Activated CD4-positive, alpha-beta T cell treated with anti-CD3 and anti-CD28 coated beads, Interleukin-2, amount 10 ng/mL, durations not matched to agents 24 days and 14 days (primary cell): ENCODE measurements around the gene TRIM26. TPM values are rescaled to one million over a fixed set of nuclear protein-coding genes. Genes with fewer than 3 reads are reported as not detected.

Experiments
- DNase-seq: peaks from one replicate; pipeline ENCODE4 v3.0.0; 2022
- H3K27ac Mint-ChIP-seq: one replicate; pipeline ENCODE4 v1.8.0; 2022; ENCODE audit warnings: mild to moderate bottlenecking, mixed read lengths
- H3K27me3 Mint-ChIP-seq: one replicate; pipeline ENCODE4 v1.8.0; 2022; ENCODE audit warnings: mixed read lengths
- H3K36me3 Mint-ChIP-seq: one replicate; pipeline ENCODE4 v1.8.0; 2022; ENCODE audit warnings: low read depth, mild to moderate bottlenecking, mixed read lengths
- H3K4me1 Mint-ChIP-seq: one replicate; pipeline ENCODE4 v1.8.0; 2021; ENCODE audit warnings: mixed read lengths
- H3K4me3 Mint-ChIP-seq: one replicate; pipeline ENCODE4 v1.8.0; 2022; ENCODE audit warnings: mild to moderate bottlenecking, moderate library complexity, mixed read lengths
- H3K9me3 Mint-ChIP-seq: one replicate; pipeline ENCODE4 v1.8.0; 2021; ENCODE audit warnings: mixed read lengths
- intact Hi-C: fragments of 100-400 bp; cut with micrococcal nuclease; formaldehyde crosslinking; loops from one replicate; pipeline ENCODE4 v1.15.1; 2023
- total RNA-seq: library from RNA; stranded (reverse); gene quantifications from 2 replicates; pipeline ENCODE4 v1.2.3, GENCODE V29; 2022

The TRIM26 gene
- total RNA-seq, 1 donor from 2014 or later: 60.1 TPM

DNA sequence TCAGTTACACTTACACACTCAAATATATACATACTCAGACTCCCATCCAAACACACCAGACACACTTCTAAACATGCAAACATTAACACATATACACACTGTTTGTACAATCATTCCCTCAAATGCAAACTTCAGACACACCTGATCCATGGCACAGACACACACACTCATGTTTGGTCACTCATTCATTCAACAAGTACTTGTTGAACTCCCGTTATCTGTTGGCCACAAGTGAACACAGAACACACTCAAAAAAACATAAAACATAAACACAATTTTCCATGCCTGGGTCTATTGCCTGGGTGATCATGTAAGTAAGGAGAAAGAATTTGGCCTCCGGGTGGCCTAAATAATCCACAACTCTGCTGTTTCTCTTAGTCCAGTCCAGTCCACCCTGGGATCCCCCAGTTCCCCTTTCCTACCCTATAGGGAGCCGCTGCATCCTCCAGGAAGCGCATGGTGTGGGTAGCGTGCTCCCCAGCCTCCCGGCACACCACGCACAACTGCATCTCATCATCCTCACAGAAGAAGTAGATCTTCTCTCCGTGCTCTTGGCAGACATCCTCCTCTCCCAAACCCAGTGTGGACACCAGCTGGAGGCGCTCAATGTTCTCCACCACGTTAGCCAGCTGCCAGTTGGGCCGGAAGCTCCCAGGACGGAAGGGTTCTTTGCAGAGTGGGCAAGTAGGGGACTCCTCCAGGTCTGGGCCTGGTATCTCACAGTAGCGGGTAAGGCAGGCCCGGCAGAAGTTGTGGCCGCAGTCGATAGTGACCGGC, 53.0 kb downstream of the TRIM26 start:
- intact Hi-C loops: no loop called here
- Mint-ChIP-seq H3K4me3 (no peak overlapping the region), H3K4me1 (peaks cover 32% of the 10 kb centered on the region), H3K36me3 (no peaks in the 10 kb centered on the region), H3K9me3 (no peaks in the 10 kb centered on the region), H3K27ac (no peak overlapping the region), H3K27me3 (no peaks in the 10 kb centered on the region)
- DNase-seq: no peak

- Mint-ChIP-seq H3K4me3 (no peak overlapping the region), H3K4me1 (peaks cover 26% of the 10 kb centered on the region), H3K36me3 (no peaks in the 10 kb centered on the region), H3K27me3 (peaks cover 3% of the 10 kb centered on the region), H3K9me3 (no peaks in the 10 kb centered on the region), H3K27ac (peak overlapping the region; percentile 10)
- intact Hi-C loops: no loop called here
- no peak for DNase-seq
Measured at GRCh38 chr6:30158475-30159040, 54.6 kb downstream of the TRIM26 start.

- H3K4me1 Mint-ChIP-seq: peaks cover 23% of the 10 kb centered on the region
- H3K36me3 Mint-ChIP-seq: no peaks in the 10 kb centered on the region
- peaks cover 6% of the 10 kb centered on the region for H3K27me3 Mint-ChIP-seq
- peak; percentile 54 for DNase-seq
- H3K9me3 Mint-ChIP-seq: no peaks in the 10 kb centered on the region
- no peak overlapping the region for H3K27ac Mint-ChIP-seq
- no peak overlapping the region for H3K4me3 Mint-ChIP-seq
- intact Hi-C loops: no loop called here
Measured at GRCh38 chr6:30157999-30158398, 55.2 kb downstream of the TRIM26 start.

- H3K36me3 Mint-ChIP-seq: no peaks in the 10 kb centered on the region
- no peak overlapping the region for H3K27ac Mint-ChIP-seq
- H3K9me3 Mint-ChIP-seq: no peaks in the 10 kb centered on the region
- intact Hi-C loops: no loop called here
- DNase-seq: no peak
- H3K4me1 Mint-ChIP-seq: peaks cover 22% of the 10 kb centered on the region
- H3K4me3 Mint-ChIP-seq: no peak overlapping the region
- H3K27me3 Mint-ChIP-seq: peaks cover 6% of the 10 kb centered on the region
Measured at GRCh38 chr6:30157581-30157980, 55.6 kb downstream of the TRIM26 start.

DNA sequence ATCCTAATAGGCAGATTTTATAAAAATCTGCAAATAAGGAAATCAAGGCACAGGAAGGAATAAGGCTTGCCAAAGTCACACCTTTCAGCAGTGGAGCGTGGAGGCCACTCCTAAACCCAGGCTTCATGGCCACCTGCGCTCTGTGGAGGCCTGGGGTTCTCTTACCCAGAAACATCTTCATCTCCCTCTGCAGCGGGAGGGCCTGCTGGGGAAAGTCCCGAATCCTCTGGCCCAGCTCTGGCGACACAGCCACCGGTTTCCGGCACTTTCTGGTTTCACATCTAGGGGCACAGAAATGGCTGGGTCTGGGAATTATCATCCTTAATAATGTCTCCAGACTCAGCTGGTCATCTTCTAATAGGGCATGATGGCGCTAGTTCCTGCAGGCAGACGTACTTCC, 56.4 kb downstream of the TRIM26 start:
- peaks cover 6% of the 10 kb centered on the region for H3K27me3 Mint-ChIP-seq
- no peaks in the 10 kb centered on the region for H3K36me3 Mint-ChIP-seq
- DNase-seq: no peak
- H3K4me1 Mint-ChIP-seq: peaks cover 18% of the 10 kb centered on the region
- intact Hi-C loops: no loop called here
- no peak overlapping the region for H3K27ac Mint-ChIP-seq
- no peaks in the 10 kb centered on the region for H3K9me3 Mint-ChIP-seq
- H3K4me3 Mint-ChIP-seq: no peak overlapping the region

DNA sequence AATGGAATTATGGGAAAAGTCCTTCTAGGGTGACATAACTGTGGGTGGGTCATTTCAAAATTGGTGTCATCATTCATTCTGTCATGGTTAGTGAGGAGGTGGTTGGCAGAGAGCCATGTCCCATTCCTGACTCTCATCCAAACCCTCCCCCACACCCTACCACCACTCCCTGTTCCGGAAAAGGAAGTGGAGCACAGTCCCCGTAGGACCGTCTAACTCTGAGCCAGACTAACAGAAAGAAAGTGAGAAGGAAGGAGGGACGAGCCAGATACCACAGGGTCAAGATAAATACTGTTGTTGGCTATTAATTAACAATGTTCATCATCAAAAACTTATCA, 57.0 kb downstream of the TRIM26 start:
- peaks cover 6% of the 10 kb centered on the region for H3K27me3 Mint-ChIP-seq
- no peak overlapping the region for H3K27ac Mint-ChIP-seq
- peaks cover 21% of the 10 kb centered on the region for H3K4me1 Mint-ChIP-seq
- H3K9me3 Mint-ChIP-seq: no peaks in the 10 kb centered on the region
- no peaks in the 10 kb centered on the region for H3K36me3 Mint-ChIP-seq
- H3K4me3 Mint-ChIP-seq: no peak overlapping the region
- no peak for DNase-seq
- intact Hi-C loops: no loop called here

- no peak overlapping the region for H3K4me3 Mint-ChIP-seq
- peak; percentile 44 for DNase-seq
- no peaks in the 10 kb centered on the region for H3K9me3 Mint-ChIP-seq
- H3K27me3 Mint-ChIP-seq: peaks cover 6% of the 10 kb centered on the region
- H3K4me1 Mint-ChIP-seq: peaks cover 21% of the 10 kb centered on the region
- no peaks in the 10 kb centered on the region for H3K36me3 Mint-ChIP-seq
- intact Hi-C loops: no loop called here
- no peak overlapping the region for H3K27ac Mint-ChIP-seq
Measured at GRCh38 chr6:30155520-30156261, 57.5 kb downstream of the TRIM26 start.

- Mint-ChIP-seq H3K4me1 (peaks cover 24% of the 10 kb centered on the region), H3K4me3 (no peak overlapping the region), H3K9me3 (no peaks in the 10 kb centered on the region), H3K27me3 (peaks cover 11% of the 10 kb centered on the region), H3K36me3 (no peaks in the 10 kb centered on the region), H3K27ac (no peak overlapping the region)
- DNase-seq: no peak
- intact Hi-C loops: no loop called here
Measured at GRCh38 chr6:30154709-30155519, 58.3 kb downstream of the TRIM26 start.

GRCh38 chr6:30154061-30154460, 59.1 kb downstream of the TRIM26 start:
- no peaks in the 10 kb centered on the region for H3K36me3 Mint-ChIP-seq

GRCh38 chr6:30152910-30153610, 60.1 kb downstream of the TRIM26 start:
- no peak for DNase-seq
- intact Hi-C loops: no loop called here
- Mint-ChIP-seq H3K36me3 (no peaks in the 10 kb centered on the region), H3K4me1 (peaks cover 11% of the 10 kb centered on the region), H3K27ac (no peak overlapping the region), H3K9me3 (no peaks in the 10 kb centered on the region), H3K27me3 (peaks cover 11% of the 10 kb centered on the region), H3K4me3 (no peak overlapping the region)

More at GRCh38 chr6:30154061-30154460, 59.1 kb downstream of the TRIM26 start:
- H3K27ac Mint-ChIP-seq: no peak overlapping the region
- peaks cover 21% of the 10 kb centered on the region for H3K4me1 Mint-ChIP-seq
- no peak overlapping the region for H3K4me3 Mint-ChIP-seq
- peaks cover 11% of the 10 kb centered on the region for H3K27me3 Mint-ChIP-seq
- H3K9me3 Mint-ChIP-seq: no peaks in the 10 kb centered on the region
- DNase-seq: no peak
- intact Hi-C loops: no loop called here

GRCh38 chr6:30152016-30152673, 61.1 kb downstream of the TRIM26 start:
- Mint-ChIP-seq H3K4me3 (no peak overlapping the region), H3K4me1 (peaks cover 12% of the 10 kb centered on the region), H3K27me3 (peaks cover 11% of the 10 kb centered on the region), H3K27ac (no peak overlapping the region), H3K36me3 (no peaks in the 10 kb centered on the region), H3K9me3 (no peaks in the 10 kb centered on the region)
- intact Hi-C loops: no loop called here
- DNase-seq: no peak

DNA sequence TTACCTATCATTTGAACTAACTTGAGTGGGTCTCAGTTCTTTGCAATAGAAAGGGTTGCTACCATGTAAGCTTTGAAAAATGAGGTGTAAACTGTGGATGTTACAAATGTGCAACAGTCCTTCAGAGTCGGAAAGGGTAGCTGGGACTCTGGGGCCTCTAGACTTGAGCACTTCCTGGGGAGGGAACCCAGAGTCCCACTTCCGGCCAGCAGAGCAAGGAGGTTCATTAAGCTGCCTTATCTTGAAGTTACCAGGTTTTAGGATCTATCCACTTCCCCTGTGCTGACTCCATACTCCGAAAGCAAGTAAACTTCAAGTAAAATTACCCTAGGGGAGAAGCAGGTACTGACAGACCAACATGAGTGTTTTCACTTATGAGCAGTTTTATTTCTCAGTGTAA, 61.6 kb downstream of the TRIM26 start:
- Mint-ChIP-seq H3K4me3 (no peak overlapping the region), H3K27me3 (peaks cover 11% of the 10 kb centered on the region), H3K4me1 (peaks cover 13% of the 10 kb centered on the region), H3K27ac (no peak overlapping the region), H3K9me3 (no peaks in the 10 kb centered on the region), H3K36me3 (no peaks in the 10 kb centered on the region)
- DNase-seq: no peak
- intact Hi-C loops: no loop called here
